HepG2 (cell line): ENCODE results near the gene PTPRF. TPM values are rescaled to one million over a fixed set of nuclear protein-coding genes. Genes with fewer than 3 reads are reported as not detected.
A peak's percentile ranks its signal among the peaks of the same experiment; 100 is the strongest.

Experiments used
- DR1 ChIP-seq: sonication (generic); formaldehyde crosslinking; IDR thresholded peaks from 2 replicates; pipeline ENCODE4 v1.8.0; 2021; ENCODE audit warnings: mild to moderate bottlenecking, missing genetic modification reagents, inconsistent platforms
- EZH2 ChIP-seq: conservative IDR thresholded peaks from 2 replicates; pipeline ENCODE4 v1.6.1; 2012; ENCODE audit warnings: mild to moderate bottlenecking, low read depth, low read length, moderate library complexity
- HNF4A ChIP-seq: sonication (generic); formaldehyde crosslinking; IDR thresholded peaks from 2 replicates; pipeline ENCODE4 v1.4.0; 2020; ENCODE audit warnings: missing genetic modification reagents
- PAX8 ChIP-seq: sonication (generic); formaldehyde crosslinking; IDR thresholded peaks from 2 replicates; pipeline ENCODE4 v1.8.0; 2022; ENCODE audit warnings: mild to moderate bottlenecking, missing genetic modification reagents, borderline replicate concordance
- SOX13 ChIP-seq, 3 experiments: fragments of 450-650 bp in 1 of 3; sonication (generic) in 1 of 3; formaldehyde crosslinking in 1 of 3; IDR thresholded peaks in 2 of 3; conservative IDR thresholded peaks in 1 of 3; 2 replicates each; pipeline versions ENCODE4 v1.5.0 to v1.6.1; 2016 to 2020; ENCODE audit warnings: antibody characterized with exemption in 1 of 3, mild to moderate bottlenecking in 1 of 3, missing compliant biosample characterization in 1 of 3, missing genetic modification reagents in 1 of 3, moderate library complexity in 1 of 3
- SP4 ChIP-seq: sonication (generic); formaldehyde crosslinking; IDR thresholded peaks from 2 replicates; pipeline ENCODE4 v1.8.1; 2023; ENCODE audit warnings: mild to moderate bottlenecking, missing genetic modification reagents
- SRSF9 ChIP-seq: fragments of 200-400 bp; formaldehyde crosslinking; IDR thresholded peaks from 2 replicates; pipeline ENCODE4 v1.6.1; 2018; ENCODE audit warnings: borderline replicate concordance, mild to moderate bottlenecking, low read depth, low read length; ENCODE audit not compliant: insufficient read depth, poor library complexity, severe bottlenecking
- ZEB1 ChIP-seq: IDR thresholded peaks from 2 replicates; pipeline ENCODE4 v1.6.1; 2012; ENCODE audit warnings: mild to moderate bottlenecking, low read depth, inconsistent platforms; ENCODE audit not compliant: insufficient replicate concordance
- ZKSCAN5 ChIP-seq: sonication (generic); formaldehyde crosslinking; IDR thresholded peaks from 2 replicates; pipeline ENCODE4 v1.5.1; 2020; ENCODE audit warnings: mild to moderate bottlenecking, missing genetic modification reagents
- ZNF598 ChIP-seq: sonication (generic); formaldehyde crosslinking; IDR thresholded peaks from 2 replicates; pipeline ENCODE4 v1.5.1; 2020; ENCODE audit warnings: mild to moderate bottlenecking, missing genetic modification reagents, borderline replicate concordance
- ZSCAN29 ChIP-seq: sonication (generic); formaldehyde crosslinking; conservative IDR thresholded peaks from 2 replicates; pipeline ENCODE4 v1.4.0; 2020; ENCODE audit warnings: mild to moderate bottlenecking, missing genetic modification reagents
- polyA plus RNA-seq, 8 experiments: library from polyadenylated mRNA; depleted of rRNA in 3 of 8; stranded (reverse) in 7 of 8; unstranded in 1 of 8; fragments of >200 nt; fragmentation: Illumina TruSeq in 4 of 8; extraction: Trizol in 4 of 8; gene quantifications; 2 replicates each; pipeline versions ENCODE4 v1.2.1 to v1.2.3, GENCODE V29; 2011 to 2016; ENCODE audit warnings: low read depth in 4 of 8, missing spikeins in 1 of 8, mixed read lengths in 1 of 8; ENCODE audit not compliant: insufficient read depth in 1 of 8
- total RNA-seq, 5 experiments: library from RNA; depleted of rRNA; stranded (reverse); fragments of >200 nt; fragmentation: Illumina TruSeq; extraction: Trizol; gene quantifications; 2 replicates each; pipeline ENCODE4 v1.2.3, GENCODE V29; 2016; ENCODE audit warnings: low read depth in 1 of 5
- TF ChIP-seq, protein P1 (sequence below): sonication (generic); formaldehyde crosslinking; IDR thresholded peaks from 2 replicates; pipeline ENCODE4 v1.4.0; 2020; ENCODE audit warnings: mild to moderate bottlenecking, missing genetic modification reagents
- TF ChIP-seq, protein P2 (sequence below): sonication (generic); formaldehyde crosslinking; IDR thresholded peaks from 2 replicates; pipeline ENCODE4 v1.4.0; 2020; ENCODE audit warnings: mild to moderate bottlenecking, low read depth, missing genetic modification reagents
- TF ChIP-seq, protein P3 (sequence below): sonication (generic); formaldehyde crosslinking; IDR thresholded peaks from 2 replicates; pipeline ENCODE4 v1.8.0; 2022; ENCODE audit warnings: low read depth, missing genetic modification reagents
- TF ChIP-seq, protein P4 (sequence below), 2 experiments: sonication (generic) in 1 of 2; formaldehyde crosslinking in 1 of 2; IDR thresholded peaks; 2 replicates each; pipeline versions ENCODE4 v1.4.0 to v1.6.1; 2018 to 2020; ENCODE audit warnings: missing genetic modification reagents in 2 of 2, borderline replicate concordance in 1 of 2, low read depth in 1 of 2, mild to moderate bottlenecking in 1 of 2, missing biosample characterization in 1 of 2

Gene PTPRF
- total and polyA plus RNA-seq, 2 of the 13 experiments (the other 11 are each of a cell fraction or from before 2014, with no cell fraction given), result 55.9 to 167 TPM

DNA sequence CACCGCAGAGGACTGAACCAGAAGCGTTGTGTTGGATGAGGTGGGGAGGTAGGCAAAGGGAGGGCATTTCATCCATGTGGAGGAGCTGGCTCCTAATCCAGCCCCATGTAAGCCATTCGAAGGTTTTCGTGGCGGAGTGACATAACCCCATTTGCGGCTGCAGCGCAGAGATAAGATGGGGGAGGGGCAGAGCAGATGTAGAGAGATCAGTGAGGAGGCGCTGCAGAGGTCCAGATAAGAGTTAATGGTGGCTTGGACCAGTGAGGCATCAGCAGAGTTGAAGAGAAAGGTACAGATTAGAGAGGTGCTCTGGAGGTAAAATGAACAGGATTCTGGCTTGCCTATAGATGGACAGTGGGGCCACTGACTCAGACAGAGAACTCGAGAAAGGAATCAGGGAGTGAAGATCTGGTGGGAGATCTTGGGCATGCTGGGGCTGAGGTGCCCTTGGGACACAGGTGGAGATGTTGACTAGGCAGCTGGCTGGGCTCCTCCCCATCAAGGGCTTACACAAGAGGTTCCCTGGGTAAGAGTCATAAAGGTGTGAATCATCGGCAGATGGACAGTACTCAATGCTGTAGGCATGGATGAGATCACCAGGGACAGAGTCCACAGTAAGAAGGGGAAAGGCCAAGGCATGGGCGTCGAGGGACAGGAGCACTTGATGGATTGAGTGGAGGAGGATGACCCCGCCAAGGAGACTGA, 7.8 kb upstream of the PTPRF start (continued):
- TF ChIP-seq, protein P1, sequence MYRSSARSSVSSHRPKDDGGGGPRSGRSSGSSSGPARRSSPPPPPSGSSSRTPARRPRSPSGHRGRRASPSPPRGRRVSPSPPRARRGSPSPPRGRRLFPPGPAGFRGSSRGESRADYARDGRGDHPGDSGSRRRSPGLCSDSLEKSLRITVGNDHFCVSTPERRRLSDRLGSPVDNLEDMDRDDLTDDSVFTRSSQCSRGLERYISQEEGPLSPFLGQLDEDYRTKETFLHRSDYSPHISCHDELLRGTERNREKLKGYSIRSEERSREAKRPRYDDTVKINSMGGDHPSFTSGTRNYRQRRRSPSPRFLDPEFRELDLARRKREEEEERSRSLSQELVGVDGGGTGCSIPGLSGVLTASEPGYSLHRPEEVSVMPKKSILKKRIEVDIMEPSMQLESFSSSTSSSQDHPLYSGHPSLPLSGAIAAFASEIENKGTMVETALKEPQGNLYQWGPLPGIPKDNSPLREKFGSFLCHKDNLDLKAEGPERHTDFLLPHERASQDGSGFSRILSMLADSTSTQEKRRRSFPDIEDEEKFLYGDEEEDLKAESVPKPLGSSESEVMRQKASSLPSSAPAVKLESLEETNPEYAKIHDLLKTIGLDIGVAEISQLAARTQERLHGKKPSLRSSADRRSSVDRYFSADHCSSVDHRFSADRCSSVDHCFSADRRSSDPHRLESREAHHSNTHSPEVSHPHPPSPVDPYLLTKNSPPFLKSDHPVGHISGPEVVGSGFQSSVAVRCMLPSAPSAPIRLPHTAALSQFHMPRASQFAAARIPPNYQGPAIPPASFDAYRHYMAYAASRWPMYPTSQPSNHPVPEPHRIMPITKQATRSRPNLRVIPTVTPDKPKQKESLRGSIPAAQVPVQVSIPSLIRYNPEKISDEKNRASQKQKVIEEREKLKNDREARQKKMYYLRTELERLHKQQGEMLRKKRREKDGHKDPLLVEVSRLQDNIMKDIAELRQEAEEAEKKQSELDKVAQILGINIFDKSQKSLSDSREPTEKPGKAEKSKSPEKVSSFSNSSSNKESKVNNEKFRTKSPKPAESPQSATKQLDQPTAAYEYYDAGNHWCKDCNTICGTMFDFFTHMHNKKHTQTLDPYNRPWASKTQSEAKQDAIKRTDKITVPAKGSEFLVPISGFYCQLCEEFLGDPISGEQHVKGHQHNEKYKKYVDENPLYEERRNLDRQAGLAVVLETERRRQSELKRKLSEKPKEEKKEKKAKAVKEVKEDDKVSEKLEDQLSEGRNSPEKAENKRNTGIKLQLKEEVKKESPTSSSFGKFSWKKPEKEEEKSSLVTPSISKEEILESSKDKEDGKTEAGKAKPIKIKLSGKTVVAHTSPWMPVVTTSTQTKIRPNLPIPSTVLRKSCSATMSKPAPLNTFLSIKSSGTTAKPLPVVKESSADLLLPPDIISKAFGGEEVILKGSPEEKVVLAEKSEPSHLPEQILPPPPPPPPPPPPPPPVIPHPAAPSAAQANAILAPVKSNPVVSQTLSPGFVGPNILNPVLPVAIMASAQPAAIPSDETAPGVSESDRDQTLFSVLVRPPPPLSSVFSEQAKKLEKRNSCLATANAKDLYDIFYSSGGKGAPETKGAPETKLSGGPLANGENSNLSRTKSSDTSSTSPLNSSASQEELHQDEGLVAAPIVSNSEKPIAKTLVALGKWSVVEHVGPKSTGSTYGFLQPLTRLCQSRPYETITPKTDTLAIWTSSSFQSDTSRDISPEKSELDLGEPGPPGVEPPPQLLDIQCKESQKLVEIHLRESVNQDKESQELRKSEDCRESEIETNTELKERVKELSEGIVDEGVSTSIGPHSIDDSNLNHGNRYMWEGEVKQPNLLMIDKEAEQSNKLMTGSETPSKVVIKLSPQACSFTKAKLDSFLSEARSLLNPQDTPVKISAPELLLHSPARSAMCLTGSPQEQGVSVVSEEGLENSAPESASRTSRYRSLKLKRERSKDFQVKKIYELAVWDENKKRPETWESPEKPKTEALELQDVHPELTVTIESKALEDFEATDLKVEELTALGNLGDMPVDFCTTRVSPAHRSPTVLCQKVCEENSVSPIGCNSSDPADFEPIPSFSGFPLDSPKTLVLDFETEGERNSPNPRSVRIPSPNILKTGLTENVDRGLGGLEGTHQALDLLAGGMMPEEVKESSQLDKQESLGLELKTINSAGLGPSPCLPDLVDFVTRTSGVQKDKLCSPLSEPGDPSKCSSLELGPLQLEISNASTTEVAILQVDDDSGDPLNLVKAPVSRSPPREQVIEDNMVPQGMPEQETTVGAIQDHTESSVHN (CRISPR knock-in tag), result no peak
- TF ChIP-seq, protein P2, sequence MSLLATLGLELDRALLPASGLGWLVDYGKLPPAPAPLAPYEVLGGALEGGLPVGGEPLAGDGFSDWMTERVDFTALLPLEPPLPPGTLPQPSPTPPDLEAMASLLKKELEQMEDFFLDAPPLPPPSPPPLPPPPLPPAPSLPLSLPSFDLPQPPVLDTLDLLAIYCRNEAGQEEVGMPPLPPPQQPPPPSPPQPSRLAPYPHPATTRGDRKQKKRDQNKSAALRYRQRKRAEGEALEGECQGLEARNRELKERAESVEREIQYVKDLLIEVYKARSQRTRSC, result no peak
- no peak for TF ChIP-seq DR1
- peak; percentile 41 for TF ChIP-seq HNF4A (CRISPR knock-in tag)
- TF ChIP-seq ZNF598, result no peak
- TF ChIP-seq EZH2, result no peak
- no peak for TF ChIP-seq ZSCAN29
- TF ChIP-seq SOX13 (IDR thresholded peaks at IDR 0.05), result no peak
- TF ChIP-seq SOX13 (CRISPR knock-in tag; conservative IDR thresholded peaks at IDR 0.05 in 1 of 2, IDR thresholded peaks at IDR 0.05 in 1 of 2), result no peak; a peak in 1 of 4 replicates
- no peak for TF ChIP-seq PAX8 (CRISPR knock-in tag)
- TF ChIP-seq SP4 (CRISPR knock-in tag), result no peak
- no peak for TF ChIP-seq ZKSCAN5
- TF ChIP-seq, protein P3, sequence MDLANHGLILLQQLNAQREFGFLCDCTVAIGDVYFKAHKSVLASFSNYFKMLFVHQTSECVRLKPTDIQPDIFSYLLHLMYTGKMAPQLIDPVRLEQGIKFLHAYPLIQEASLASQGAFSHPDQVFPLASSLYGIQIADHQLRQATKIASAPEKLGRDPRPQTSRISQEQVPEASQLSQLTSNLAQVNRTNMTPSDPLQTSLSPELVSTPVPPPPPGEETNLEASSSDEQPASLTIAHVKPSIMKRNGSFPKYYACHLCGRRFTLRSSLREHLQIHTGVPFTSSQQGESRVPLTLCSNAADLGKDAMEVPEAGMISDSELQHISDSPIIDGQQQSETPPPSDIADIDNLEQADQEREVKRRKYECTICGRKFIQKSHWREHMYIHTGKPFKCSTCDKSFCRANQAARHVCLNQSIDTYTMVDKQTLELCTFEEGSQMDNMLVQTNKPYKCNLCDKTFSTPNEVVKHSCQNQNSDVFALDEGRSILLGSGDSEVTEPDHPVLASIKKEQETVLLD (CRISPR knock-in tag), result no peak
- TF ChIP-seq, protein P4, sequence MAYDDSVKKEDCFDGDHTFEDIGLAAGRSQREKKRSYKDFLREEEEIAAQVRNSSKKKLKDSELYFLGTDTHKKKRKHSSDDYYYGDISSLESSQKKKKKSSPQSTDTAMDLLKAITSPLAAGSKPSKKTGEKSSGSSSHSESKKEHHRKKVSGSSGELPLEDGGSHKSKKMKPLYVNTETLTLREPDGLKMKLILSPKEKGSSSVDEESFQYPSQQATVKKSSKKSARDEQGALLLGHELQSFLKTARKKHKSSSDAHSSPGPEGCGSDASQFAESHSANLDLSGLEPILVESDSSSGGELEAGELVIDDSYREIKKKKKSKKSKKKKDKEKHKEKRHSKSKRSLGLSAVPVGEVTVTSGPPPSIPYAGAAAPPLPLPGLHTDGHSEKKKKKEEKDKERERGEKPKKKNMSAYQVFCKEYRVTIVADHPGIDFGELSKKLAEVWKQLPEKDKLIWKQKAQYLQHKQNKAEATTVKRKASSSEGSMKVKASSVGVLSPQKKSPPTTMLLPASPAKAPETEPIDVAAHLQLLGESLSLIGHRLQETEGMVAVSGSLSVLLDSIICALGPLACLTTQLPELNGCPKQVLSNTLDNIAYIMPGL (CRISPR knock-in tag; IDR thresholded peaks at IDR 0.05; ENCODE audit: borderline replicate concordance in 1 of 2, low read depth in 1 of 2), result peak in 1 of 2 experiments; percentile 25; a peak in 1 of 4 replicates
- TF ChIP-seq ZEB1, result no peak
- TF ChIP-seq SRSF9, result no peak
